Neuronal stem cell (in vitro differentiated cells): ENCODE results near the gene PNCK.

Source experiments
- DNase-seq: peaks from one replicate; pipeline ENCODE4 v3.0.0-alpha.2; 2013; ENCODE audit warnings: low spot score
- H2AFZ ChIP-seq: one replicate; pipeline ENCODE4 v1.6.1; 2013; ENCODE audit warnings: mild to moderate bottlenecking, low read length, inconsistent platforms
- H2AK5ac ChIP-seq: 2 replicates; pipeline ENCODE4 v1.6.1; 2013; ENCODE audit warnings: low read depth, mild to moderate bottlenecking, inconsistent platforms, low read length, moderate library complexity, mixed read lengths
- H2BK120ac ChIP-seq: 2 replicates; pipeline ENCODE4 v1.6.1; 2013; ENCODE audit warnings: low read depth, mild to moderate bottlenecking, inconsistent platforms, low read length, moderate library complexity, mixed read lengths
- H2BK12ac ChIP-seq: one replicate; pipeline ENCODE4 v1.6.1; 2013; ENCODE audit warnings: low read length, inconsistent platforms
- H2BK15ac ChIP-seq: 2 replicates; pipeline ENCODE4 v1.6.1; 2013; ENCODE audit warnings: mild to moderate bottlenecking, low read length, inconsistent platforms, mixed read lengths
- H2BK5ac ChIP-seq: one replicate; pipeline ENCODE4 v1.6.1; 2013; ENCODE audit warnings: inconsistent platforms, mild to moderate bottlenecking, low read length, moderate library complexity
- H3K14ac ChIP-seq: one replicate; pipeline ENCODE4 v1.6.1; 2013; ENCODE audit warnings: low read length, inconsistent platforms
- H3K18ac ChIP-seq: 2 replicates; pipeline ENCODE4 v1.6.1; 2013; ENCODE audit warnings: low read length, inconsistent platforms
- H3K23ac ChIP-seq: 2 replicates; pipeline ENCODE4 v1.6.1; 2013; ENCODE audit warnings: low read depth, mild to moderate bottlenecking, mixed read lengths, low read length, inconsistent platforms; ENCODE audit not compliant: poor library complexity
- H3K27ac ChIP-seq: replicated peaks from 3 replicates; pipeline ENCODE4 v1.5.1; 2013; ENCODE audit warnings: low read length, inconsistent platforms
- H3K27me3 ChIP-seq, 3 experiments: 2 replicates each; pipeline ENCODE4 v1.6.1; 2013; ENCODE audit warnings: low read length in 3 of 3, mild to moderate bottlenecking in 2 of 3, inconsistent platforms in 1 of 3, low read depth in 1 of 3, mixed read lengths in 1 of 3, moderate library complexity in 1 of 3; ENCODE audit not compliant: control insufficient read depth in 3 of 3, insufficient read depth in 3 of 3
- H3K36me3 ChIP-seq, 2 donors: replicated peaks in 1 of 2; 2 replicates each; pipeline ENCODE4 v1.6.1; 2013; ENCODE audit warnings: low read length in 2 of 2; ENCODE audit not compliant: control insufficient read depth in 2 of 2, insufficient read depth in 2 of 2
- H3K4ac ChIP-seq: 2 replicates; pipeline ENCODE4 v1.6.1; 2013; ENCODE audit warnings: inconsistent platforms, mild to moderate bottlenecking, low read length, moderate library complexity
- H3K4me1 ChIP-seq, 2 donors: 1 replicate in 1 of 2; 2 replicates in 1 of 2; pipeline ENCODE4 v1.6.1; 2013; ENCODE audit warnings: low read length in 2 of 2, low read depth in 1 of 2; ENCODE audit not compliant: control insufficient read depth in 2 of 2, insufficient read depth in 1 of 2
- H3K4me2 ChIP-seq: one replicate; pipeline ENCODE4 v1.6.1; 2013; ENCODE audit warnings: mild to moderate bottlenecking, low read length, inconsistent platforms; ENCODE audit not compliant: insufficient read depth, poor library complexity, severe bottlenecking
- H3K4me3 ChIP-seq, 2 donors: 2 replicates each; pipeline ENCODE4 v1.5.1; 2013; ENCODE audit warnings: low read length in 2 of 2, mild to moderate bottlenecking in 2 of 2, inconsistent platforms in 1 of 2, moderate library complexity in 1 of 2
- H3K79me1 ChIP-seq: one replicate; pipeline ENCODE4 v1.6.1; 2013; ENCODE audit warnings: low read depth, mild to moderate bottlenecking, inconsistent platforms, low read length, moderate library complexity
- H3K9ac ChIP-seq: one replicate; pipeline ENCODE4 v1.6.1; 2013; ENCODE audit warnings: mild to moderate bottlenecking, low read depth, low read length, inconsistent platforms; ENCODE audit not compliant: poor library complexity
- H3K9me3 ChIP-seq, 2 donors: replicated peaks in 1 of 2; 2 replicates each; pipeline versions ENCODE3 to v1.6.1; 2013; ENCODE audit warnings: low read length in 2 of 2, mild to moderate bottlenecking in 2 of 2, inconsistent platforms in 1 of 2, low read depth in 1 of 2, mixed read lengths in 1 of 2, moderate library complexity in 1 of 2; ENCODE audit not compliant: control insufficient read depth in 2 of 2, insufficient read depth in 1 of 2
- H4K8ac ChIP-seq: one replicate; pipeline ENCODE4 v1.6.1; 2013; ENCODE audit warnings: low read depth, mild to moderate bottlenecking, inconsistent platforms, low read length, moderate library complexity
- H4K91ac ChIP-seq: one replicate; pipeline ENCODE4 v1.6.1; 2013; ENCODE audit warnings: low read length, low read depth, mild to moderate bottlenecking, inconsistent platforms; ENCODE audit not compliant: poor library complexity
- WGBS, 2 donors: extraction: QIAGEN DNeasy Blood & Tissue Kit; methylation state at CpG; one replicate each; pipeline ENCODE4 v1.1.7; 2013; ENCODE audit warnings: missing lambda C conversion rate in 2 of 2, mixed read lengths in 1 of 2; ENCODE audit not compliant: insufficient read length in 2 of 2, insufficient replicate concordance in 1 of 2; ENCODE audit errors: extremely low coverage in 2 of 2; 5-methylcytosine and 5-hydroxymethylcytosine counted together

PNCK gene

DNA sequence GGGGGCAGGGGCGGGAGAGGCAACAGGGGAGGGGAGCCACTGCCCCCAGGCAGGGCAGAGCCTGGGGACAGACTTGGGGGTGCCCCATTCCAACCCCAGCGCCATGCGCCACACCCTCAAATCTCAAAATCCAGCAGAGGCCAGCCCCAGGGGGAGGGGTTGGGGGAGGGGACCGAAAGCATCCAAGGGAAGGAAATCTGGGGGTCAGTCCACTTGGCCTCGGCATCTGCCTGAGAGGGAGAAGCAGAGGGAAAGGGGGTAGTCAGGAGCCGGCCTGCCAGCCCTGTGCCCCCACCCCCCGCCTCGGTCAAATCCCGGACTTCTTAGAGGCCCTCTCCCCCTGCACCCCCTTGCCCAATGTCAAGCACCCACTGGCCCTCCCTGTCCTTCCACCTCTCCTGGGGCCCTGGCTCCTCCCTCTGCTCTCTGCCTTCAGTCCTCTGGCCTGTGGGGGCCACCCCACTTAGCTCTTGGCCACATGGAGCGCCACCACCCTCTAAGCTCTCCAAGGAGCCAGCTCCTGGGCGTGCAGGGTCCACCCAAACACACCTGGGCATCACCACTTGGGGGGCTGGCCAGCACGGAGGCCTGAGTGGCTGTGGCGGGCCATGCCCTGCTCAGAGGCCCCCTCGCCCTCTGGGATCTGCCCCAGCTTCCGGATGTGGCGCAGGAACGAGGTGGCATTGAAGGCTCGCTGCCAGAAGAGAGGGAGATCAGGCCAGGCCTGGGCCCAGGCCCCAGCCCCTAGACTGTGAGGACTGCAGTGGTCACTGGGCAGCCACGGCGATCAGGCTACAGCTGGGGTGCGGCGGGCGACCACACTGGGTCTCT, 3.5 kb downstream of the PNCK start:
- Histone ChIP-seq H2BK15ac (peak overlapping the region; percentile 37), H2BK5ac (no peak overlapping the region), H4K8ac (no peak overlapping the region), H3K4me2 (no peak overlapping the region), H3K36me3 (no peaks in the 10 kb centered on the region), H2BK12ac (no peak overlapping the region), H3K9me3 (no peaks in the 10 kb centered on the region), H3K4me1 (peaks cover 3 to 7% of the 10 kb centered on the region in 2 donors), H4K91ac (no peak overlapping the region), H3K18ac (no peak overlapping the region), H3K4ac (no peak overlapping the region), H2AK5ac (no peak overlapping the region), H3K14ac (no peak overlapping the region), H3K27me3 (peaks cover 0 to 6% (median 0%) of the 10 kb centered on the region in 3 experiments), H3K79me1 (peaks cover 1% of the 10 kb centered on the region), H3K9ac (no peak overlapping the region), H2AFZ (no peak overlapping the region), H3K23ac (no peak overlapping the region), H3K4me3 (no peak overlapping the region), H2BK120ac (no peak overlapping the region), H3K27ac (no peak overlapping the region)
- WGBS, 2 donors, result no CpG with 5 or more reads among the region's 23 CpGs
- no peak for DNase-seq

- no peak overlapping the region for H2BK12ac ChIP-seq
- H3K4me3 ChIP-seq, result no peak overlapping the region
- no peak for DNase-seq
- peak overlapping the region; percentile 49 for H2BK15ac ChIP-seq
- WGBS, 2 donors, result no CpG with 5 or more reads among the region's 17 CpGs
- H2BK5ac ChIP-seq, result no peak overlapping the region
- H3K4ac ChIP-seq, result no peak overlapping the region
- H3K27me3 ChIP-seq, result peaks cover 0 to 5% (median 0%) of the 10 kb centered on the region in 3 experiments
- no peak overlapping the region for H3K4me2 ChIP-seq
- peak overlapping the region; percentile 75 for H2AK5ac ChIP-seq
- no peaks in the 10 kb centered on the region for H3K9me3 ChIP-seq
- H3K79me1 ChIP-seq, result peaks cover 1% of the 10 kb centered on the region
- no peaks in the 10 kb centered on the region for H3K36me3 ChIP-seq
- H4K8ac ChIP-seq, result no peak overlapping the region
- H3K23ac ChIP-seq, result no peak overlapping the region
- no peak overlapping the region for H3K9ac ChIP-seq
- H2BK120ac ChIP-seq, result no peak overlapping the region
- no peak overlapping the region for H4K91ac ChIP-seq
- no peak overlapping the region for H3K18ac ChIP-seq
- peaks cover under 1 to 5% of the 10 kb centered on the region in 2 donors for H3K4me1 ChIP-seq
- no peak overlapping the region for H3K27ac ChIP-seq
- no peak overlapping the region for H3K14ac ChIP-seq
- no peak overlapping the region for H2AFZ ChIP-seq
Observed at GRCh38 chrX:153669174-153669890, 4.3 kb downstream of the PNCK start.

DNA sequence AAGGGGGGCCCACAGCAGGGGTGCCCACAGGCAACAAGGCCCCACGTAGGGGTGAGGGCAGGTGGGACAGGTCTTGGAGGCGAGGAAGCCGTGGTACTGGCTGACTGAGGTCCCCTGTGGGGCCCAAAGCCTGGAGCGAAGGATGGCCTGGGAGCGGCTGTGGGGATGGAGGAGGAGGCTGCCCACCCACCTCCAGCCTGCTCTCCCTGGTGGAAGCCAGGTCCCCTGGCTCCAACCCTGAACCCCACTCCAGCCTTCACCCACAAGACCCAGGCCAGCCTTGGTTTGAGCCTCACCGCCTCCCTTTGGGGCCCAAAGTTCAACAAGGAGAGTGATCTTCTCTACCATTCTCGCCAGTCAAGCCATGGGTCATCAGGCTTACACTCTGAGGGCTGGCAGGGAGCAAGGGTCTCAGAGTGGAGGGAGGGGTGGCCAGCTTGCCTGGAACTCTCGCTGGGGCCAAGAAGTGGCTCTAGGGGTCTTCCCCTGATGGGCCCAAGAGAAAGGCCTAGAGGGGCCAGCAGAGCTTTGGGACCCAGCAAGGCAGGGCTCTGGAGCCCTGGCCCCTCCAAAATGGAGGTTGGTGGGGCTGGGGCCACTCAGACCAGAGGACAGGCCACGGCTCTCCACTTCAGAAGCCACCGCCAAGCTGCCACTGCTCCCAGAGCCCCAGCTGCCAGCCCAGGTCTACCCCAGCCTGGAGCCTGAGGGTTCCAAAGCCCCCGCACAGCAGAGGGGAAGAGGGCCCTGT, 5.0 kb downstream of the PNCK start:
- H3K4me3 ChIP-seq, result no peak overlapping the region
- H3K4me1 ChIP-seq, result peaks cover 0 to 5% of the 10 kb centered on the region in 2 donors
- no peak overlapping the region for H2AFZ ChIP-seq
- WGBS, 2 donors, result no CpG with 5 or more reads among the region's 11 CpGs
- no peak overlapping the region for H2BK12ac ChIP-seq
- H3K14ac ChIP-seq, result no peak overlapping the region
- H3K4ac ChIP-seq, result peak overlapping the region; percentile 66
- H3K18ac ChIP-seq, result peak overlapping the region; percentile 38
- H3K79me1 ChIP-seq, result peaks cover 1% of the 10 kb centered on the region
- H4K8ac ChIP-seq, result no peak overlapping the region
- H2BK120ac ChIP-seq, result no peak overlapping the region
- H3K27me3 ChIP-seq, result peaks cover 0 to 5% (median 0%) of the 10 kb centered on the region in 3 experiments
- no peaks in the 10 kb centered on the region for H3K9me3 ChIP-seq
- no peak overlapping the region for H3K27ac ChIP-seq
- no peak overlapping the region for H4K91ac ChIP-seq
- no peaks in the 10 kb centered on the region for H3K36me3 ChIP-seq
- H3K23ac ChIP-seq, result no peak overlapping the region
- H2BK5ac ChIP-seq, result no peak overlapping the region
- no peak for DNase-seq
- no peak overlapping the region for H3K9ac ChIP-seq
- peak overlapping the region; percentile 92 for H2BK15ac ChIP-seq
- H2AK5ac ChIP-seq, result peak overlapping the region; percentile 75
- H3K4me2 ChIP-seq, result no peak overlapping the region
